K562 (cell line): ENCODE measurements around the gene ADAMTSL3. TPM values are rescaled to one million over a fixed set of nuclear protein-coding genes. Genes with fewer than 3 reads are reported as not detected.

Experiments
- ATAC-seq: fragments of 200-7000 bp; cut with Tn5 transposase; 3 replicates; pipeline ENCODE4 v1.9.1; 2020; ENCODE audit warnings: moderate library complexity
- BruUV-seq: library from RNA; stranded (reverse); fragments of 400-500 nt; replicated peaks from 2 replicates; lab custom pipeline; 2021; lab: Mats Ljungman, UMichigan
- CTCF ChIA-PET: fragments of 300-600 bp; formaldehyde crosslinking; extraction: SDS; loops from one replicate; lab custom pipeline; 2021; ENCODE audit warnings: low intra/inter-chr PET ratio; lab: Yijun Ruan, JAX
- POLR2A ChIA-PET: fragments of 300-600, 350-650 bp; sonication (Branson Sonifier 250); formaldehyde crosslinking; extraction: SDS; loops from one replicate; lab custom pipeline; 2021; ENCODE audit warnings: antibody characterized with exemption, inconsistent platforms; lab: Yijun Ruan, JAX
- DNase-seq, 4 experiments: peaks; one replicate each; pipeline versions ENCODE4 v3.0.0 to v3.0.0-alpha.2; 2011 to 2018; ENCODE audit warnings: low spot score in 3 of 4, mixed read lengths in 3 of 4; ENCODE audit errors: extremely low read depth in 1 of 4
- FAIRE-seq: peaks from 2 replicates; lab custom pipeline; 2011; peaks lifted over from hg19 to GRCh38; lab: Jason Lieb, UNC
- H2AFZ ChIP-seq: 2 replicates; pipeline ENCODE4 v1.6.0; 2011; ENCODE audit warnings: low read depth, low read length, control low read depth, inconsistent platforms
- H3K27ac ChIP-seq: fragments of 200-600 bp; 3 replicates; pipeline ENCODE4 v1.8.0; 2011; ENCODE audit warnings: low read depth, mild to moderate bottlenecking, control low read depth, inconsistent platforms, low read length, moderate library complexity, mixed read lengths; ENCODE audit errors: extremely low read depth
- H3K27me3 ChIP-seq, 2 experiments: fragments of 300-600 bp in 1 of 2; 2 replicates in 1 of 2; 3 replicates in 1 of 2; pipeline versions ENCODE4 v1.6.0 to v1.8.0; 2011; ENCODE audit warnings: inconsistent platforms in 2 of 2, low read length in 2 of 2, mild to moderate bottlenecking in 1 of 2, mixed read lengths in 1 of 2, moderate library complexity in 1 of 2; ENCODE audit not compliant: control insufficient read depth in 2 of 2, insufficient read depth in 2 of 2
- H3K36me3 ChIP-seq: fragments of 300-600 bp; 3 replicates; pipeline ENCODE4 v1.8.0; 2011; ENCODE audit warnings: mild to moderate bottlenecking, low read length, inconsistent platforms; ENCODE audit not compliant: control insufficient read depth, insufficient read depth
- H3K4me1 ChIP-seq, 2 experiments: fragments of 200-600 bp in 1 of 2; replicated peaks in 1 of 2; 2 replicates in 1 of 2; 3 replicates in 1 of 2; pipeline versions ENCODE4 v1.5.1 to v1.8.0; 2011; ENCODE audit warnings: inconsistent platforms in 2 of 2, low read length in 2 of 2, mild to moderate bottlenecking in 1 of 2, mixed read lengths in 1 of 2, moderate library complexity in 1 of 2; ENCODE audit not compliant: control insufficient read depth in 2 of 2, insufficient read depth in 2 of 2
- H3K4me2 ChIP-seq: 2 replicates; pipeline ENCODE4 v1.6.1; 2011; ENCODE audit warnings: low read length, control low read depth, inconsistent platforms, mixed read lengths; ENCODE audit not compliant: insufficient read depth
- H3K4me3 ChIP-seq: fragments of 200-600 bp; sonication (generic), shearing (Covaris generic); 2 replicates; pipeline ENCODE4 v1.5.1; 2016; ENCODE audit warnings: control low read depth, inconsistent platforms
- H3K79me2 ChIP-seq: fragments of 200-600 bp; 3 replicates; pipeline ENCODE4 v1.8.0; 2011; ENCODE audit warnings: low read length, inconsistent platforms; ENCODE audit not compliant: control insufficient read depth, insufficient read depth
- H3K9ac ChIP-seq, 2 experiments: 2 replicates each; pipeline versions ENCODE4 v1.6.0 to v1.6.1; 2011; ENCODE audit warnings: low read depth in 2 of 2, low read length in 2 of 2, control low read depth in 1 of 2, inconsistent platforms in 1 of 2, mild to moderate bottlenecking in 1 of 2, mixed read lengths in 1 of 2; ENCODE audit not compliant: insufficient read depth in 1 of 2
- H3K9me1 ChIP-seq: one replicate; pipeline ENCODE4 v1.6.0; 2011; ENCODE audit warnings: inconsistent platforms, mild to moderate bottlenecking, low read length, moderate library complexity; ENCODE audit not compliant: control insufficient read depth, insufficient read depth
- H3K9me3 ChIP-seq: replicated peaks from 2 replicates; pipeline ENCODE4 v1.5.1; 2011; ENCODE audit warnings: low read depth, low read length, inconsistent platforms; ENCODE audit not compliant: control insufficient read depth, insufficient read depth
- H4K20me1 ChIP-seq: replicated peaks from 2 replicates; pipeline ENCODE4 v1.6.1; 2011; ENCODE audit warnings: low read length, inconsistent platforms, mixed read lengths; ENCODE audit not compliant: control insufficient read depth, insufficient read depth
- DACH1 ChIP-seq: fragments of 450-650 bp; IDR thresholded peaks from 2 replicates; pipeline ENCODE4 v1.6.1; 2018; ENCODE audit not compliant: partially characterized antibody
- E4F1 ChIP-seq: fragments of 250-450 bp; sonication (Bioruptor Pico); IDR thresholded peaks from 2 replicates; pipeline ENCODE4 v1.5.0; 2021; ENCODE audit warnings: mild to moderate bottlenecking, borderline replicate concordance
- HMG20B ChIP-seq: fragments of 250-450 bp; sonication (Bioruptor Pico); IDR thresholded peaks from 2 replicates; pipeline ENCODE4 v1.5.0; 2021; ENCODE audit warnings: mild to moderate bottlenecking
- MTA2 ChIP-seq: fragments of 450-650 bp; IDR thresholded peaks from 2 replicates; pipeline ENCODE4 v1.6.1; 2016; ENCODE audit warnings: low read depth
- NELFE ChIP-seq: IDR thresholded peaks from 2 replicates; pipeline ENCODE4 v1.6.1; 2011; ENCODE audit warnings: mild to moderate bottlenecking; ENCODE audit not compliant: insufficient read depth, insufficient read length
- ZNF224 ChIP-seq: sonication (generic); formaldehyde crosslinking; IDR thresholded peaks from 2 replicates; pipeline ENCODE4 v1.8.0; 2022; ENCODE audit warnings: mild to moderate bottlenecking, missing genetic modification reagents
- ZNF696 ChIP-seq: fragments of 250-450 bp; sonication (Bioruptor Pico); conservative IDR thresholded peaks from 2 replicates; pipeline ENCODE4 v1.4.0; 2020; ENCODE audit warnings: mild to moderate bottlenecking, moderate library complexity
- WGBS: fragments of 100-300 bp; shearing (Covaris generic); methylation state at CpG from one replicate; pipeline ENCODE4 v1.1.6; 2016; ENCODE audit warnings: low coverage, mixed read lengths; ENCODE audit not compliant: insufficient coverage; ENCODE audit errors: missing lambda C conversion rate; 5-methylcytosine and 5-hydroxymethylcytosine counted together
- in situ Hi-C: fragments of 300-500 bp; cut with MboI; formaldehyde crosslinking; loops from 4 replicates; pipeline ENCODE4 v1.15.0; 2018; ENCODE audit warnings: inconsistent platforms, mixed read lengths
- intact Hi-C: fragments of 100-400 bp; cut with micrococcal nuclease; formaldehyde crosslinking; loops from 2 replicates; pipeline ENCODE4 v1.14.2; 2022
- polyA plus RNA-seq, 8 experiments: library from polyadenylated mRNA; depleted of rRNA in 4 of 8; stranded (reverse) in 5 of 8; unstranded in 3 of 8; fragments of >200 nt; fragmentation: Nextera tagmentation in 2 of 8; fragmentation: Illumina TruSeq in 1 of 8; extraction: Ambion mirVana in 2 of 8; extraction: Trizol in 1 of 8; gene quantifications; 2 replicates each; pipeline versions ENCODE4 v1.2.1 to v1.2.3, GENCODE V29; 2011 to 2014; ENCODE audit warnings: inconsistent platforms in 1 of 8, missing spikeins in 1 of 8
- total RNA-seq, 7 experiments: library from RNA; depleted of rRNA in 6 of 7; stranded (reverse); fragments of >200 nt in 6 of 7; fragmentation: Illumina TruSeq in 2 of 7; extraction: Trizol in 2 of 7; gene quantifications; 2 replicates each; pipeline versions ENCODE4 v1.2.1 to v1.2.3, GENCODE V29; 2011 to 2021; ENCODE audit warnings: low replicate concordance in 1 of 7
- TF ChIP-seq, protein P1 (sequence below): fragments of 450-650 bp; IDR thresholded peaks from 2 replicates; pipeline ENCODE4 v1.6.1; 2016; ENCODE audit warnings: antibody characterized with exemption

Gene ADAMTSL3
- total and polyA plus RNA-seq, 9 of the 15 experiments (the other 6 are each of a cell fraction or from before 2014, with no cell fraction given): 0.01 to 0.18 (median 0.07) TPM; not detected in 3

- CTCF ChIA-PET: no interaction called here
- in situ Hi-C loops: no loop called here
Measured at GRCh38 chr15:83943043-83943442, 289.1 kb downstream of the ADAMTSL3 start.

More at GRCh38 chr15:83943043-83943442, 289.1 kb downstream of the ADAMTSL3 start:
- POLR2A ChIA-PET: interaction anchor here (0.6 kb wide), 1 partner anchor 90 kb away, joined by 3 read pairs; no protein-coding TSS in a partner anchor
- Histone ChIP-seq H3K9me3 (no peaks in the 10 kb centered on the region), H3K79me2 (no peaks in the 10 kb centered on the region), H3K4me3 (no peak overlapping the region), H3K27ac (no peak overlapping the region), H3K36me3 (no peaks in the 10 kb centered on the region), H4K20me1 (no peaks in the 10 kb centered on the region; the same call in 1 of the 2 replicates), H3K27me3 (no peaks in the 10 kb centered on the region), H3K4me1 (no peaks in the 10 kb centered on the region), H3K9me1 (no peaks in the 10 kb centered on the region), H2AFZ (no peak overlapping the region), H3K9ac (no peak overlapping the region), H3K4me2 (no peak overlapping the region)
- WGBS: 0% methylated on average over 3 of the region's 3 CpGs
- FAIRE-seq (no peak), ATAC-seq (no peak), DNase-seq (no peak)
- intact Hi-C loops: no loop called here
- TF ChIP-seq DACH1: no peak
- TF ChIP-seq HMG20B (CRISPR knock-in tag): no peak
- TF ChIP-seq NELFE: no peak
- TF ChIP-seq E4F1 (CRISPR knock-in tag): no peak
- TF ChIP-seq, protein P1, sequence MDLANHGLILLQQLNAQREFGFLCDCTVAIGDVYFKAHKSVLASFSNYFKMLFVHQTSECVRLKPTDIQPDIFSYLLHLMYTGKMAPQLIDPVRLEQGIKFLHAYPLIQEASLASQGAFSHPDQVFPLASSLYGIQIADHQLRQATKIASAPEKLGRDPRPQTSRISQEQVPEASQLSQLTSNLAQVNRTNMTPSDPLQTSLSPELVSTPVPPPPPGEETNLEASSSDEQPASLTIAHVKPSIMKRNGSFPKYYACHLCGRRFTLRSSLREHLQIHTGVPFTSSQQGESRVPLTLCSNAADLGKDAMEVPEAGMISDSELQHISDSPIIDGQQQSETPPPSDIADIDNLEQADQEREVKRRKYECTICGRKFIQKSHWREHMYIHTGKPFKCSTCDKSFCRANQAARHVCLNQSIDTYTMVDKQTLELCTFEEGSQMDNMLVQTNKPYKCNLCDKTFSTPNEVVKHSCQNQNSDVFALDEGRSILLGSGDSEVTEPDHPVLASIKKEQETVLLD: no peak
- TF ChIP-seq ZNF696 (CRISPR knock-in tag): no peak
- no peak for TF ChIP-seq ZNF224 (CRISPR knock-in tag)
- no peak for TF ChIP-seq MTA2
- no TSS peak for BruUV-seq
